Measurements from ENCODE around the gene SAMD3. TPM values are rescaled to one million over a fixed set of nuclear protein-coding genes. Genes with fewer than 3 reads are reported as not detected.

SAMD3 gene
- total RNA-seq, 1 experiment from 2014 or later, result 0.39 TPM

GRCh38 chr6:130187335-130188206 lies 35.2 kb downstream of the SAMD3 start:
- Histone ChIP-seq H2BK120ac (ENCODE audit: low read depth, low read length, poor library complexity, severe bottlenecking) (no peak overlapping the region), H3K9me3 (ENCODE audit: control insufficient read depth, low read depth, low read length) (peaks cover 10% of the 10 kb centered on the region), H3K79me2 (ENCODE audit: insufficient read depth, low read length) (no peaks in the 10 kb centered on the region), H3K18ac (ENCODE audit: insufficient read length, low read depth, low read length) (no peak overlapping the region), H3K14ac (ENCODE audit: insufficient read depth, low read length) (no peak overlapping the region), H4K8ac (replicated peaks; ENCODE audit: insufficient read length, low read depth, low read length) (no peak overlapping the region), H3K4me1 (ENCODE audit: insufficient read depth, low read length) (no peaks in the 10 kb centered on the region), H4K20me1 (ENCODE audit: control insufficient read depth, insufficient read depth, insufficient read length) (no peaks in the 10 kb centered on the region), H2BK20ac (ENCODE audit: low read depth, low read length, poor library complexity, severe bottlenecking) (no peak overlapping the region), H4K91ac (ENCODE audit: insufficient read length, low read depth, low read length) (no peak overlapping the region), H3K79me1 (ENCODE audit: insufficient read depth, low read depth, low read length, poor library complexity, severe bottlenecking) (no peaks in the 10 kb centered on the region), H3K56ac (ENCODE audit: insufficient read length, low read depth, low read length) (no peak overlapping the region), H3K23me2 (ENCODE audit: insufficient read length, low read depth, low read length, poor library complexity, severe bottlenecking) (no peaks in the 10 kb centered on the region), H3K27ac (ENCODE audit: insufficient read length, low read depth, low read length) (no peak overlapping the region), H3K27me3 (ENCODE audit: insufficient read depth, low read length) (no peaks in the 10 kb centered on the region), H3K4me2 (ENCODE audit: insufficient read depth, insufficient read length, low read length) (no peak overlapping the region), H3T11ph (ENCODE audit: low read length) (no peak overlapping the region), H2BK12ac (ENCODE audit: insufficient read length, low read depth, low read length) (no peak overlapping the region), H2BK5ac (ENCODE audit: insufficient read length, low read length) (no peak overlapping the region), H2AFZ (ENCODE audit: low read length) (no peak overlapping the region), H4K5ac (ENCODE audit: insufficient read length, low read depth, low read length) (no peak overlapping the region), H2AK5ac (ENCODE audit: insufficient read length, low read length) (no peak overlapping the region), H3K23ac (ENCODE audit: insufficient read length, low read depth, low read length) (no peak overlapping the region), H3K4ac (ENCODE audit: low read depth, low read length) (no peak overlapping the region), H3K9ac (ENCODE audit: extremely low read depth, insufficient read length, low read length) (no peak overlapping the region), H2BK15ac (ENCODE audit: low read depth, low read length) (no peak overlapping the region)
- H3K4me1 Mint-ChIP-seq, result peaks cover 9 to 18% of the 10 kb centered on the region in 2 experiments
- no CpG with 5 or more reads among the region's 3 CpGs for WGBS (ENCODE audit: extremely low coverage, insufficient read length, low lambda C conversion rate)
- no peak overlapping the region for H3K27ac Mint-ChIP-seq
- peaks cover 8 to 28% (median 22%) of the 10 kb centered on the region in 3 experiments for H3K36me3 Mint-ChIP-seq (ENCODE audit: insufficient read depth in 1 of 3, low read depth in 3 of 3)
- no peak for TF ChIP-seq CTCF (conservative IDR thresholded peaks at IDR 0.05)
- peaks cover 16 to 21% of the 10 kb centered on the region in 2 experiments for H3K9me3 Mint-ChIP-seq
- DNase-seq, result no peak
- no peak overlapping the region for H3K4me3 Mint-ChIP-seq
- H3K27me3 Mint-ChIP-seq (ENCODE audit: low read depth), result no peaks in the 10 kb centered on the region; the same call in 1 of the 2 replicates
